Islet of Langerhans (tissue), 1 donor: ENCODE results near the gene TST.

ENCODE experiments used
- FAIRE-seq: peaks from one replicate; lab custom pipeline; 2011; peaks lifted over from hg19 to GRCh38; lab: Jason Lieb, UNC

Gene TST

GRCh38 chr22:37019309-37020191 is at the start of gene TST, which contains the start of gene MPST:
Gene TST, minus strand, starts transcription at chr22:37019447. Its CDS starts 715 bp downstream, at chr22:37018732.
Gene MPST, plus strand, starts transcription at chr22:37019742. Its CDS starts 95 bp downstream, at chr22:37019837.
- FAIRE-seq, result no peak

GRCh38 chr22:37068859-37069258 is 49.6 kb upstream of the TST start:
- no peak for FAIRE-seq

- no peak for FAIRE-seq
Measured at GRCh38 chr22:37067428-37067827, 48.2 kb upstream of the TST start.

- no peak for FAIRE-seq
Measured at GRCh38 chr22:37065961-37066360, 46.7 kb upstream of the TST start.

- FAIRE-seq, result no peak
Measured at GRCh38 chr22:37065180-37065579, 45.9 kb upstream of the TST start.

- FAIRE-seq, result no peak
Measured at GRCh38 chr22:37064553-37064952, 45.3 kb upstream of the TST start.

GRCh38 chr22:37063431-37064420 is 44.5 kb upstream of the TST start:
- no peak for FAIRE-seq

GRCh38 chr22:37062702-37063381 is 43.6 kb upstream of the TST start:
- FAIRE-seq, result no peak

- FAIRE-seq, result no peak
Measured at GRCh38 chr22:37062376-37062675, 43.1 kb upstream of the TST start.

GRCh38 chr22:37061611-37062375 is 42.5 kb upstream of the TST start:
- no peak for FAIRE-seq

GRCh38 chr22:37060801-37061610 is 41.8 kb upstream of the TST start:
- FAIRE-seq, result no peak

- no peak for FAIRE-seq
Measured at GRCh38 chr22:37059876-37060449, 40.7 kb upstream of the TST start.

GRCh38 chr22:37058917-37059701 is 39.9 kb upstream of the TST start:
- FAIRE-seq, result no peak

- FAIRE-seq, result no peak
Measured at GRCh38 chr22:37057796-37058510, 38.7 kb upstream of the TST start.

- FAIRE-seq, result no peak
Measured at GRCh38 chr22:37057226-37057625, 38.0 kb upstream of the TST start.

- FAIRE-seq, result no peak
Measured at GRCh38 chr22:37056246-37056645, 37.0 kb upstream of the TST start.

GRCh38 chr22:37054600-37055365 is 35.5 kb upstream of the TST start:
- no peak for FAIRE-seq

- FAIRE-seq, result no peak
Measured at GRCh38 chr22:37054056-37054395, 34.8 kb upstream of the TST start.
